HG03175 (cell line): Measurements from ENCODE around the gene GOLT1B.
"Not testable (repeated sequence)": the region's sequence is repeated elsewhere in the genome, so short reads cannot be mapped to it uniquely, and the experiment has no call there.

Source experiments
- ATAC-seq: cut with Tn5 transposase; IDR thresholded peaks from one replicate; pipeline ENCODE4 v1.9.1; 2021; ENCODE audit warnings: mild to moderate bottlenecking, moderate library complexity; ENCODE audit not compliant: unreplicated experiment

GOLT1B gene, protein sequence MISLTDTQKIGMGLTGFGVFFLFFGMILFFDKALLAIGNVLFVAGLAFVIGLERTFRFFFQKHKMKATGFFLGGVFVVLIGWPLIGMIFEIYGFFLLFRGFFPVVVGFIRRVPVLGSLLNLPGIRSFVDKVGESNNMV

DNA sequence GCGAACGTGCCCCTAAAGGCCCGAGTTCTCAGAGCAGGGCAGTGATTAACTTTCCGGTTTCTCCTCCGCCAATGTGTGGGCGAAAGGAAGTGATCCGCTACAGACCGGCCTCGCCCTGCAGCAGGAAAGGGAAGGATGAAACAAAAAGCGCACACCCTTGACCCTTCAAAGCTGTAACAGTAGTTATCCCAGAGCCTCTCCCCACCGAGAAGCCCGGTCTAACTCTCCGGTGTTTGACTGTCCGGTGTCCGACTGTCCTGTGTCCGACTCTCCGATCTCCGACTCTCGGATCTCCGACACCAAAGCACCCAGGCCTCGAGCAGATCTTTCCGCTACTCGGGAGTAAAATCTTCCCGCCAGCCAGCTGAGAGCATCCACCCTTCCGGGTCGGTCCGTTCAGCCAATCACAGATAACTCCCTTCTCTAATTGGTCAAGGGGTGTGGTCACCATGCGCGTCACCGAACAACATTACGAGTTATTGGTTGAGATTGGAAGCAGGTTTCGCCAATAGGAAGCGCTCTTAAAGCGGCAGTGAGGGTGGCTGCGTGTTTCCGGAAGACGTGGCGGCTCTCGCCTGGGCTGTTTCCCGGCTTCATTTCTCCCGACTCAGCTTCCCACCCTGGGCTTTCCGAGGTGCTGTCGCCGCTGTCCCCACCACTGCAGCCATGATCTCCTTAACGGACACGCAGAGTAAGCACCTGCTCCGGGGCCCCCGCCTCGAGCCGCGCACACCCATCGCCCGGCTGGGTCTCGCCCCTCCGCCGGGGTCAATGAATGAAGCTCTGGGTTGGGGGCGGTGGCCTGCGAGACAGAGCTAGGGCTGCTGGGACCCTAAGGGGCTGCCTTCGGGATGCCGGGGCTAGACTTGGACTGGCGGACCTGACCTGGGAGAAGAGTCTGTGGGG, at the start of gene GOLT1B, which contains the start of gene RECQL:
Gene GOLT1B, plus strand, starts transcription at position 532 of the 906 bp plus-strand sequence. Its CDS starts 135 bp downstream, at position 667.
Gene RECQL, minus strand, starts transcription at position 378 of the 906 bp plus-strand sequence. CDS start 2,065 bp downstream, outside the sequence.
- peak; percentile 99 for ATAC-seq

DNA sequence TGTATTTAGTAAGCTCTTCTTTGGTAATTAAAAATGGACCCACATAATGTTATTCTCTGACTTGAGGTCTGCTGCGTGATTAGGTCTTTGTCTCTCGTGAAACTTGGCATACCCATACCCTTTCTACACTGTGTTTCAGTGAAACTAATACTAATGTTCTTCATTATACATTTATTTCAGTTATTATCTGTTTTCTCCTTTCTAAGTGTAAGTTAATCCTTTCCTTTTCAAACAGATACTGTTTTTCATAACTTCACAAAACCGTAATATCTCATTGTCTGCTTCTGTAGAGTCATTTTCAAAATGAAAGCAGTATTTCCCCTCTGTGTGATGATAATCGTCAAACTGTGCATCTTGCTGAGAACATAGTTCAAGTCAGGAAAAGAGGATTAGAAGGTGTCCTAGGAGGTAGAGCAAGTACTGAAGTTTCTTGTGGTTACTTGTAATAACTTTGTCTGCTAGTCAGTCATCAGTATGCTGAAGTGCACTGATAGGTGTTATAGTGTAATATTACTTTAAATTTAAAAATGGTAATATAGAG, 48.2 kb upstream of the GOLT1B start:
- peak; percentile 44 for ATAC-seq

DNA sequence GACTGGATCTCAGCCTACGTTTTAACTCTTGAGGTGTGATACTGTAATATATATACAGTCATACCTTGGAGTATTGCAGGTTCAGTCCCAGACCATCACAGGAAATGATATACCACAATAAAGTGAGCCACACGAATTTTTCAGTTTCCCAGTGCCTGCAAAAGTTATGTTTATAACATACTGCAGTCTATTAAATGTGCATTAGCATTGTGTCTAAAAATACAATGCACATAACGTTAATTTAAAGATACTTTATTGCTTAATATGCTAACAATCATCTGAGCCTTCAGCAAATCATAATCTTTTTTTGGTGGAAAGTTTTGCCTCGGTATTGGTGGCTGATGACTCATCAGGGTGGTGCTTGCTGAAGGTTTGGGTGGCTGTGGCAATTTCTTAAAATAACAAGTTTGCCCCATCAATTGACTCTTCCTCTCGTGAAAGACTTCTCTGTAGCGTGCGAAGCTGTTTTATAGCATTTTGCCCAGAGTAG, 45.3 kb upstream of the GOLT1B start:
- ATAC-seq = no peak

DNA sequence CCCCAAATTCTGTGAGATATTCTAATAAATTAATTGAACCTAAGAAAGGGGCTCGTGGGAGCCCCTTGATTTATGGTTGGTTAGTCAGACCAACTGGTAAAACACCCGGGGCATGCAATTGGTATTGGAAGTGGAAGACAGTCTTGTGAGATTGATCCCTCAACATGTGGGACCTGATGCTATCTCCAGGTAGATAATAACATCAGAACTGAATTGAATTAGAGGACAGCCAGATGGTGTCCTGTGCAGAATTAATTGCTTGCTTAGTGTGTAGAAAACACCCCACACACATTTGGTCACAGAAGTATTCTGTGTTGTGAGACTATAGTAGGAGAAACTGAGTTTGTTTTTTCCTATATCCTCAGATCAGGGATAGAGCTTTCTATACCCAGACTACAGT, 42.1 kb upstream of the GOLT1B start:
- ATAC-seq = no peak

DNA sequence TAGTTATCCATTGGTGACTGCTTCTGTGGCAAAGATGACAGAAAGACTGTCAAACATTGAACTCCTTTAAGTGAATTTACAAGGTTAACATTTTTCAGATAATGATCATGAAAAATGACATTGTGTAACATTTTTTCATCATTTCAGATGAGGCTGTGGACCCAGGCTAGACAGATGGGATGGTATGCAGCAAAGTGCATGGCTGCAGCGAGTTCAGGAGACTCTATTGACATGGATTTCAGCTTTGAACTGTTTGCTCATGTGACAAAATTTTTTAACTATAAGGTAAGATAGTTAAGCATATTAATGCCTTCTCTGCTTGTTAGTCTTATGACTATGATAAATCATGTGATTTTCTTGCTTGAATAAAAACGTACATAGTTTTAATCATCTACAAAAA, 34.3 kb upstream of the GOLT1B start:
- not testable (repeated sequence) for ATAC-seq

DNA sequence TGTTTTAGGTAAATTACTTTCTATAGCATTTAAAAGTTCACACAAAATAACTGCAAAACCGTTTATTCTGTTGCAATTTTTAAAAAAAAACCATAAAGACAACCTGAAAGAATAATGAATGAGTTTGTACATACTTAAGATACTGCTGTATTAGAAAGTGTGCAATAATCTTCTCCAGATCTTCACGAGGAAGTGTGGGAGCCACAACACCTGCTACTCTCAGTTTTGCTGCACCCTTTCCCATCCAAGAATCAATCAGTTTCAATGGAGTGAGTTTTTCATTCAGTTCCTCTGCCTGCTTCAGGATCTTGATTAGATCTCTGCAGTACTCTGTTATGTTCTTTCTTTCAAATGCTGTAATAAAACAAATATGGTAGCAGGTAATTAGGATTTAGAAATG, 30.3 kb upstream of the GOLT1B start:
- no peak for ATAC-seq

DNA sequence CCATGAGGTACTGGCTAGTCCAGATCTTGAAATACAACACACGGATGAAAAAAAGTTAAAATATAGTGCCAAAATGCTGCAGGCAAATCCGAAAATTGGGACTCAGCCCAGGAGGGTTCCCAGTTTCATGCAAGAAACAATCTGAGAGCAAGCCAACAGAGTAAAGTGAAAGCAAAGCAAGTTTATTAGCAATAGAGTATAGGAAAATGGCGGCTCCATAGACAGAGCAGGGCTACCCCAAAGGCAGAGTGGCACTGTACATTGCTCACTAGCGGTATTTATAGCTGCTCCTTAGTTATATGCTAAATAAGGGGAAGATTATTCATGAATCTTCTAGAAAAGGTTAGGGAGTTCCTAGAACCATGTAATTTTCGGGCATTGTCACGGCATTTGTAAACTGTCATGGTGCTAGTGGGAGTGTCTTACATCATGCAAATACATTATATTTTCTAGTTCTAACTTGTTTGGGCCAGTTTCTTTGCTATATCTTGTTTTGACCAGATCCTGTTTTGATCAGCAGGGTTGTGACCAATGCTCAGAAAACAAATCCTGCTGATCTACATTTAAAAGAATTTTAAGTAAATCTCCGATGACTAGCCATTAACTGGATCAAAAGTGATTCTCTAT, 29.3 kb upstream of the GOLT1B start:
- no peak for ATAC-seq

DNA sequence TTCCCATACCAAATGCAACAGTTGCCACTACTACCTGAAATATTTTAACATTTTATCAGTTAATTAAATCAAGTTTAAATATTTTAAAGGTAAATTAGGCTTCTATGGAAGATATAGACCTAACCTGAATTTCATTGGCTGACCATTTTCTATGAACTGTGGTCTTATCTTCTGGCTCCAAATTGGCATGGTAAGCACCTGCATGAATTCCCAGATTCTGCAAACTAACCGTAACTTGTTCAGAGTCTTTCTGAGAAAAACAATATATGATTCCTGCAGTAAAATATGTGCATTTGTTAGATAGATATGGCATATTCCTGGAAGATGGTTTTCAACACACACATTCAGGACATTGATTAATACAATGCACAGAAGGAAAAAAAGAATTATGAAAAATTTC, 26.0 kb upstream of the GOLT1B start:
- ATAC-seq = no peak

DNA sequence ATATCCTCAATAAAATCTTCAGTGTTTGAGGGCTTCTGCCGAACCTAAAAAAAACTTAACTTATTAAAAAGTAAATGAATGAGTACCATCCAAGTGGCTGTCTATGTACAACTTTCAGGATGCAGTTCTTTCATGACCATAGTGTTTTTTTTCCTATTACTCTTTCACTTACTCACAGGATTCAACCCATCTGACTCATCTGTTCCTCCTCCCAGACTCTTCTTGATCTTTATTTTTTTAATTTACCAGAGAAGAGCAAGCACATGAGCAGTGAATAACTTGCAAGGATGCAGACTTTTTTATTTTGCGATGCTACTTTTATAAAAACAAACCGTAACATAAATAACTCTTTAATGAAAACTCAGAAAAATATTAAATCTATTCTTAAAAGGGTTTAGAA, 24.6 kb upstream of the GOLT1B start:
- ATAC-seq = no peak

DNA sequence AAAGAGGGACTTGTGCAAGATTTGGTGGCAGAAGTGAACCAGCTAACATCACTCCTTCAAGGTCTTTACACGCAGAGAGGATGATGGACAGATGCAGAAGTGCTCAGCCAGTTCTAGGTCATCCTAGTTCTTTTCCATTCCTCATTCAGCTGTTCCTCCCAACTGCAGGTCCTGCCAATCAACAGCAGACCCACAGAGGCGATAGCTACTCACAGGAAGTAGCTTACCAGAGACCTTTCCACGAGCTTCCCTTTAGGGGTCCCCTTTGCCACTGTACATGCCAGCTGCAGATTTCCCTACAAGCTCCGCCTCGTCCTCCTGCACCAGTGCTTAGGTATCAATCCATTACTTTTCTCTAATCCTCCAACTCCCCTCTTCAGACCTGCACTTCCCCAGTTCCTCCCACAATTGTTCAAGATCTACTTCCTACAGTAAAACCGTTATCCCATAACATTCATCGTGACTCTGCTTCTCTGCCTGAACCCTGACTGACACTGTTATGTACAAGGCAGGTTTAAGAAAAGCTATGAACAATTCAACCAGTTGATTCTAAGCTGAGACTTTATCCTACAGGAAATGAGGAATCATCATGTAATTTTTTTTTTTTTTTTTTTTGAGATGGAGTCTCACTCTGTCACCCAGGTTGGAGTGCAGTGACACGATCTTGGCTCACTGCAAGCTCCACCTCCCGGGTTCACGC, 22.7 kb upstream of the GOLT1B start:
- ATAC-seq = no peak

DNA sequence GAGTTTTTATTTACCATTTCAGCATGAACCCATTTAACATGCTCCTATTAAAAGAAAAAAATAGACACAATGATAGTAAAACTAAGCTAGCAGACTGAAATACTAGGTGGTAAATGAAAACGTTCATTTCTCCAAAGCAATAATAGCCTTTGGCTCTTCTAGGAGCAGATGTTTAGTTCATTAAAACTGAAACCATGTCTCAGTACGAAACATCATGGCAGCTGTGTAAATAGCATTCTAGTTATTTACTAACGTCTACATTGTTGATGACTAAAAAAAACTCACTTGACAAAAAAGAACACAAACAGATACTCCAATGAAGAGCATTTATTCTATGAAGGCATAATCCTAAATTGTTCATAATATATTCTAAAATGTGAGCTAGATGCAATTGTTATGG, 18.1 kb upstream of the GOLT1B start:
- ATAC-seq = no peak

DNA sequence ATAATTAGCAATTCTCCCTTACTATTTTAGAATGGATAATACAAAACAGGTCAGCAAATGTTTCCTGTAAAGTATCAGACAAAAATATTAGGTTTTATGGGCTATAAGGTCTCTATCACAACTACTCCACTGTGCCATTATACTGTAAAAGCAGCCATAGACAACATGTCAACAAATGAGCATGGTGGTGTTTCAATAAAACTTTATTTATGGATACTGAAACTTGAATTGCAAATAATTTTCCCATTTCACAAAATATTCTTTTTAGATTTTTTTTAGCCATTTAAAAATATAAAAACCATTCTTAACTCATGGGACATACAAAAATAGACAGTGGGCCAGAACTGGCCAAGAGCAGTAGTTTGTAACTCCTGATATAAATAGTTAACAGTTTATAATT, 15.6 kb upstream of the GOLT1B start:
- no peak for ATAC-seq

DNA sequence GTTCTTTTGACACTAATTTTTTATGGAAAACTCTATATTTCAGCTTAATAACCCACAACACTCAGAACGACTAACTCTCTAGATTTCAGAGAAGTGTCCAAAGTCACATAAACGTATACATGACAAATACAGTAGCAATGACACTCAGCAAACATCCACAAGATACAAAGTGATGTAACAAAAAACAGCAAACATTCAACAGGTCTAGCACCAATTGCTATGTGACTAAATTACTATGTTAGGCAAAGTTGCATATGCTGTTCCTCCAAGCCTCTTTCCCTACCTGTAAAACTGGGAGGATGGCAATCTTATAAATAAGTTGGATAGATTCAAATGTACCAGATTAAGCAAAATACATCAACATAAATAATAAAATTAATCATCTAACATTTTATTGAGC, 1.8 kb upstream of the GOLT1B start:
- no peak for ATAC-seq

DNA sequence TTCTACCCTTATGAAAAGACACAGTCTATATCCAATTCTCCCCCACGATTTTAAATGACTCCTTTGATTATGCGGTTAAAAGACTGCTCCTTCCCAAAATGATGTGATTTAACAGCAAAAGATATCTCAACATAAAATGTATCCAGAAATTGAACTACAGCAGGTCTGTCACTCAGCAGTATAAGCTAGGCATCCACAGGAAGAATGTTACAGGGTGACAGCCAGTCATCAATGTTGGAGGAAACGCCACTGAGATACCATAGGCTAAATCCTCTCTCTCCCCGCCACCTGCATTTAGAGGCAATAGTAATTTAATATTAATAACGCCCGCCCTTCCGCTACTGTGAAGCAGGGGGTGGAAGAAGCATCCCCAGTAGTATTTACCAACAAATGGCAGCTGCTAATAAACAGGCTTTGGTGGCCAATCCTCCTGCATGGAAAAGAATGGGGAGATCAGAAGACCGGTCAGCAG, 767 bp upstream of the GOLT1B start:
- ATAC-seq = peak; percentile 1

DNA sequence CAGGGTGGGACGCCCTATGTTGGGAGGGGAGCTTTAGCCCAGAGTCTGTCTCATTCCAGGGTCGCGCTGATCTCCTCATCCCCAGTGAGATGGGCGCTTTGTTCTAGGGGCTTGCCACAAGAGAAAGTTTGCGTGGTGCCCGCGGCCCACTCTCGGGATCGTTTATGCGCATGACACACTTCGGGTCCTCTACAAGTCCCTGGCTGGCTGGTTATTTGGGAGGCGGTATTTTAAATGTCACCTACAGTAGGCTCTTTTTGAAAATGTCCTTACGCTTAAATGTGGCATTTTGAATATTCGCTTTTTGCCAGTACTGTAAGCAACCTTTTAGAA, 541 bp downstream of the GOLT1B start:
- ATAC-seq = peak; percentile 7

DNA sequence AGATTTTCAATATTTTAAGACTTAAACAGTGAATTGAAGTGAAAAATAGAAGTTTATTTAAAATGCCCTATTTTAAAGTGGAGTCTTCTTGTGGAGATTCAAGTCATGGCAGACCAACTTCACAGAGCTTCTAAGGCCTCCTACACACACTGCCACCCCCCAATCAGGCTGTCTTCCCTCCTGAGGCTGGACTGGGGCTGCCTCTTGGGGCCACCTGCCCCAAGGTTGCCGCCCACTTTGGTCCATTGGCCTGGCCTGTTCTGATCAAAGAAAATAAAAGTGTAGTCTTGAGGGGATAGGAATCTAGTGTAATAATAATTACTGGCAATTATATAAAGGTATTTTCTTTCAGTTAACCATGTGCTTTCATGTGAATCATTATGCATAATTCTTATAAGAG, 1.3 kb downstream of the GOLT1B start:
- no peak for ATAC-seq

DNA sequence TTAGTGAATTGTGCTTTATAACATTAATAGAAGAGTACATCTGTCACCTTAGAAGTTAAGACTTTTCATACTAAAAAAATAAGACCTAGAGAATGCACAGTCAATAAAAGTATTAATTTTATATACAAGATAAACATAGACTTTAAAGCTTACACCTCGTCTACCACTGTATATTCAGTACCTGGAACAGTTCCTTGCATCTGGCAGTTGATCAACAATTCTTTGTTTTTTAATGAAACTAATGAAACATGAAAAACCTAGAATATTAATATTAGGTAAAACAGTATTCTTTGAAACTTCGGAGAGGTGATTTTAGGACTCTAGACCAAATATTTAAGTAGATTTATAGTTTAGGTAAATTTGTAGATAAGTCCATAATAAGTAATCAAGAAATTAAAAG, 4.3 kb downstream of the GOLT1B start:
- ATAC-seq = no peak

DNA sequence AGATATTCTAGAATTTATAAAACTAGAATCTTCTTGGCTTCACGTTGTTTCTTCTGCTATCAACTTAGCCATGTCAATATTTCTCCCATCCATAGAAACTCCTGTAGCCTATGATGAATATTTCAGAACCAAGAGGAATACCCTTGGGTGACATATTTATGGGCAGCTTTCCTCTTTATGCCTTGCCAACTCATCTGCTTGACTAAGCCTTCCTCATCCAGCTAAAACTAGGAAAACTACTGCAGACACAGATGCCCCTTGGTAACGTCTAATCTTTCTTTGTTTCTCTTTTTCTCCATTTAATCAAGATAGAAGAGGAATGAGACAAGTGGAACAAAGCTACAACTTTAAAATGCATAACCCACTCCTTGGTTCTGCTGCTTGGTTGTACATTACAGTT, 6.3 kb downstream of the GOLT1B start:
- ATAC-seq = no peak

DNA sequence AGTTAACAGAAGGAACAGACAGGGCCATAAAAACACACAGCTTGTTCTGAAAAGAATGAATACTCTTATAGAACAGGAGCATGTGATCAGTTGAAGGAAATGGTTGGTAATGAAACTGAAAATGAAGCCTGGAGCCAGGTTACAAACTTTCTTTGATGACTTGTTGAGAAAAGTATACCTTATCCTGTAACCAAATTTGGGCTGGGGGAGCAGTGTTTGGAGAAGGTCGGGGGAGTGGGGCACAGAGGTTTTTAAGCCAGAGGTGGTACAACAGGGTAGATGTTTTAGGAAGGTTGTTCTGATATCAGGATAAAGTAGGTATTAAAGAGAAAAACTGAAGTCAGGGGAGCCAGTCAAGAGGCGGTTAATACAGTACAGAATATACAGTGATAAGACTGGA, 8.2 kb downstream of the GOLT1B start:
- peak; percentile 95 for ATAC-seq

DNA sequence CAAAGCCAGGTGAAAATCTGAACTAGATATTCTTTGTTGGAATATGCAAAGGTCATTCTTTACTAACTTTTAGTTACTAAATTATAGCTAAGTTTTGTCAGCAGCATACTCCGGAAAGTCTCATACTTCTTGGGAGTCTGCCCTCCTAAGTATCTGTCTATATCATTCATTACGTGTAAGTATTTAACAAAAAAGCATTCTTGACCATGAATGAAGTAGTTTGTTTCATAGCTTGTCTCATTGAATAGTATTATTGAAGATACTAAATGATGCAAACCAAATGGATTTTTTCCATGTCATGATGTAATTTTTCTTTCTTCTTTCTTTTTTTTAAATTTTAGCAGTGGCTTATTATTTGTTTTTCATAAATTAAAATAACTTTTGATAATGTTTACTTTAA, 14.7 kb downstream of the GOLT1B start:
- ATAC-seq = no peak

DNA sequence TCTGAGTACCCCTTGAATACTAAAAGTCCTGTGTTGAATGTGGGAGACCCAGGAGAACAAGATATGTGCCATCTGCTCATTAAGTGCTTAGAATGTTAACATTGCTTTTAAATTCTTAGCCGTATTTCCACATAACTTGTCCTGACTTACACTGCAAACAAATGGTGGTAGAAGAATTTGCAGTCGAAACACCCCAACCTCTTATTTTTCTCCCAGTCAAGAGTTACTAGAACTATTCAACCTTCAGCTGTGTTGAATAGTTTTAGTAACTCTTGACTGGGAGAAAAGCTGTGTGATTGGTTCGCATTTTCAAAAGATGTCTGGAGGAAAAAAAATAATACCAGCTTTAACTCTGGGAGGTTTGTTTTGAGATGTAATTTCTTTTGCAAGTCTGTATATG, 16.9 kb downstream of the GOLT1B start:
- ATAC-seq = no peak
